Fibroblast of lung (primary cell): ENCODE measurements around the gene SCUBE1.

Experiments used
- CTCF ChIP-seq, 2 donors: IDR thresholded peaks in 1 of 2; conservative IDR thresholded peaks in 1 of 2; 1 replicate in 1 of 2; 2 replicates in 1 of 2; pipeline ENCODE4 v1.5.1; 2011 to 2012; ENCODE audit warnings: low read length in 2 of 2, control low read depth in 1 of 2, inconsistent platforms in 1 of 2, low read depth in 1 of 2, mild to moderate bottlenecking in 1 of 2
- EZH2 ChIP-seq: IDR thresholded peaks from 2 replicates; pipeline ENCODE4 v1.5.1; 2012; ENCODE audit warnings: low read length, control low read depth, mild to moderate bottlenecking; ENCODE audit errors: missing control alignments

- TF ChIP-seq CTCF (conservative IDR thresholded peaks at IDR 0.05 in 1 of 2, IDR thresholded peaks at IDR 0.05 in 1 of 2; ENCODE audit: low read depth in 1 of 2, low read length in 2 of 2): no peak
- no peak for TF ChIP-seq EZH2
These were observed 75.1 kb downstream of the SCUBE1 start for GRCh38 chr22:43267981-43268660.
